ENCODE measurements around the gene PLXNA1. TPM values are rescaled to one million over a fixed set of nuclear protein-coding genes. Genes with fewer than 3 reads are reported as not detected.

The PLXNA1 gene
- total and polyA plus RNA-seq, 2 experiments from 2014 or later, result 11.0 to 73.5 TPM

- Histone ChIP-seq H3K4me1 (ENCODE audit: insufficient read depth) (no peaks in the 10 kb centered on the region), H3F3A (replicated peaks; ENCODE audit: low read depth) (no peaks in the 10 kb centered on the region), H3K9me2 (ENCODE audit: insufficient read depth) (no peaks in the 10 kb centered on the region), H3K27ac (ENCODE audit: low read depth) (no peak overlapping the region), H4K20me1 (replicated peaks; ENCODE audit: insufficient read depth) (no peaks in the 10 kb centered on the region; the same call in 1 of the 2 replicates), H3K79me2 (replicated peaks; ENCODE audit: insufficient read depth) (no peaks in the 10 kb centered on the region), H3K4me2 (no peak overlapping the region), H3K27me3 (ENCODE audit: insufficient read depth) (no peaks in the 10 kb centered on the region), H2AFZ (no peak overlapping the region), H3K36me3 (ENCODE audit: insufficient read depth) (no peaks in the 10 kb centered on the region), H3K4me3 (no peak overlapping the region)
- ATAC-seq (no peak), DNase-seq (ENCODE audit: low spot score) (no peak)
- Mint-ChIP-seq H3K9me3 (no peaks in the 10 kb centered on the region), H3K27me3 (ENCODE audit: insufficient read depth, low read depth, poor library complexity) (peaks cover 9% of the 10 kb centered on the region), H3K4me1 (peaks cover 4% of the 10 kb centered on the region; the same call in 2 of the 3 replicates), H3K27ac (no peak overlapping the region), H3K4me3 (no peak overlapping the region), H3K36me3 (ENCODE audit: low read depth) (peaks cover 24% of the 10 kb centered on the region)
- TF ChIP-seq, protein P1, sequence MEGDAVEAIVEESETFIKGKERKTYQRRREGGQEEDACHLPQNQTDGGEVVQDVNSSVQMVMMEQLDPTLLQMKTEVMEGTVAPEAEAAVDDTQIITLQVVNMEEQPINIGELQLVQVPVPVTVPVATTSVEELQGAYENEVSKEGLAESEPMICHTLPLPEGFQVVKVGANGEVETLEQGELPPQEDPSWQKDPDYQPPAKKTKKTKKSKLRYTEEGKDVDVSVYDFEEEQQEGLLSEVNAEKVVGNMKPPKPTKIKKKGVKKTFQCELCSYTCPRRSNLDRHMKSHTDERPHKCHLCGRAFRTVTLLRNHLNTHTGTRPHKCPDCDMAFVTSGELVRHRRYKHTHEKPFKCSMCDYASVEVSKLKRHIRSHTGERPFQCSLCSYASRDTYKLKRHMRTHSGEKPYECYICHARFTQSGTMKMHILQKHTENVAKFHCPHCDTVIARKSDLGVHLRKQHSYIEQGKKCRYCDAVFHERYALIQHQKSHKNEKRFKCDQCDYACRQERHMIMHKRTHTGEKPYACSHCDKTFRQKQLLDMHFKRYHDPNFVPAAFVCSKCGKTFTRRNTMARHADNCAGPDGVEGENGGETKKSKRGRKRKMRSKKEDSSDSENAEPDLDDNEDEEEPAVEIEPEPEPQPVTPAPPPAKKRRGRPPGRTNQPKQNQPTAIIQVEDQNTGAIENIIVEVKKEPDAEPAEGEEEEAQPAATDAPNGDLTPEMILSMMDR (conservative IDR thresholded peaks at IDR 0.05; ENCODE audit: low read depth in 2 of 2), result no peak
- TF ChIP-seq, protein P2, sequence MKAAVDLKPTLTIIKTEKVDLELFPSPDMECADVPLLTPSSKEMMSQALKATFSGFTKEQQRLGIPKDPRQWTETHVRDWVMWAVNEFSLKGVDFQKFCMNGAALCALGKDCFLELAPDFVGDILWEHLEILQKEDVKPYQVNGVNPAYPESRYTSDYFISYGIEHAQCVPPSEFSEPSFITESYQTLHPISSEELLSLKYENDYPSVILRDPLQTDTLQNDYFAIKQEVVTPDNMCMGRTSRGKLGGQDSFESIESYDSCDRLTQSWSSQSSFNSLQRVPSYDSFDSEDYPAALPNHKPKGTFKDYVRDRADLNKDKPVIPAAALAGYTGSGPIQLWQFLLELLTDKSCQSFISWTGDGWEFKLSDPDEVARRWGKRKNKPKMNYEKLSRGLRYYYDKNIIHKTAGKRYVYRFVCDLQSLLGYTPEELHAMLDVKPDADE (IDR thresholded peaks at IDR 0.05), result no peak
- TF ChIP-seq ZNF331 (CRISPR knock-in tag; IDR thresholded peaks at IDR 0.05; ENCODE audit: low read depth), result no peak
- no peak for TF ChIP-seq NANOG (IDR thresholded peaks at IDR 0.05; ENCODE audit: borderline replicate concordance)
- TF ChIP-seq EZH2 (IDR thresholded peaks at IDR 0.05; ENCODE audit: low read depth, unreplicated experiment), result no peak
- no peak for TF ChIP-seq ZNF462 (CRISPR knock-in tag; IDR thresholded peaks at IDR 0.05)
- TF ChIP-seq EZH2phosphoT487 (IDR thresholded peaks at IDR 0.05; ENCODE audit: unreplicated experiment), result no peak
- no peak for TF ChIP-seq JUNB (IDR thresholded peaks at IDR 0.05; ENCODE audit: unreplicated experiment)
- no peak for TF ChIP-seq ZNF114 (CRISPR knock-in tag; IDR thresholded peaks at IDR 0.05)
- no peak for TF ChIP-seq REST (IDR thresholded peaks at IDR 0.05; ENCODE audit: unreplicated experiment)
- no peak for TF ChIP-seq CREB1 (CRISPR knock-in tag; IDR thresholded peaks at IDR 0.05; ENCODE audit: low read depth)
- no peak for TF ChIP-seq POLR2AphosphoS5 (IDR thresholded peaks at IDR 0.05; ENCODE audit: low read depth)
- TF ChIP-seq STAT1 (IDR thresholded peaks at IDR 0.05; ENCODE audit: unreplicated experiment), result no peak
Observed at GRCh38 chr3:127013758-127014535, 31.0 kb downstream of the PLXNA1 start.

Data from GM23338 (cell line).